HG02642 (cell line): ENCODE results near the gene MFSD6.

ENCODE experiments used
- ATAC-seq: cut with Tn5 transposase; IDR thresholded peaks from one replicate; pipeline ENCODE4 v1.9.1; 2021; ENCODE audit warnings: mild to moderate bottlenecking; ENCODE audit not compliant: unreplicated experiment, poor library complexity

MFSD6 gene

DNA sequence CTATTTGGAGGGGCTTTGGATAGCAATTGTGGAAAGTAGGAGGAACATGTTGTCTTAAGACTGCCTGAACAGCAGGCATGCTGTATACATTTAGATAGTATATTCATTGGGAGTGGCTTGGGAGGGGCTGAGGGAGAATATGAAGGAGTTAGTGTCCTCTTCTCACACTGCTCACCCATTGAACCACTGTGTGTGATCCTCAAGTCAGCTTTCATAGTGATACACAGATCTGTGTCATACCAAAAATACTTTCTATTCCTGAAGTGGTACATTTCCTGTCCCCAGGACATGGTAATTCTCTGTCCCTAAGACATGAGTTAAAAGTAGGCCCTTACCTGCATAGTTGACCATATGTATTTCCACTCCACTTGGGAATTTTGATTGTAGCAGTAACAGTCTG is 116.8 kb downstream of the MFSD6 start:
- ATAC-seq: no peak

DNA sequence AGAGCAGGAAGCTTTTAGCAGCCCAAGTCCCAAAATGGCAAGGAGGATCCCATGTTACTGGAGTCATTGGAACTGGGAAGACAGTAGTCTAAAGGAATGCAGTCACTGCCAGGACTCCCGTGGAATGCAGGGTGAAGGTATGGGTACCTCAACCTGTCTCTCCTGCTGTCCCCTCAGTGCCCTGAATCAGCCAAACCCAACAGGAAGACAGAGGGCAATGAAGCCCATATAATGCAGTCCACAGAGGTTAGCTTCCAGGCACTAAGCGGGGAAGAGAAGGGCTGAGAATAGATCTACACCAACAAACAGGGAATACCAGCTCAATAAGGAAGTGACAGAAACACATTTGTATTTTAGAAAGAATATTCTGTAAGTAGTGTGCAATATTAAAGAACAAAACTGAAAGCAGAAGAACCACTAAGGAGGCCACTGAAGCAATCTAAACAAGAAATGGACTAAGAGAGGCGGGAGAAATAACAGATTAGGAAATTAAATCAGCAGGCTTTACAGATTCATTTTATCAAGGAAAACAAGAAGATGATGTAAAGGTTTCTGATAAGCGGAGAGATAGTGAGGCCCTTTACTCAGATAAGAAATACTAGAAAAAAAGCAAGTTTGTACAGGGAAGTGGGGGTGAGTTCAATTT is 118.1 kb downstream of the MFSD6 start:
- no peak for ATAC-seq

DNA sequence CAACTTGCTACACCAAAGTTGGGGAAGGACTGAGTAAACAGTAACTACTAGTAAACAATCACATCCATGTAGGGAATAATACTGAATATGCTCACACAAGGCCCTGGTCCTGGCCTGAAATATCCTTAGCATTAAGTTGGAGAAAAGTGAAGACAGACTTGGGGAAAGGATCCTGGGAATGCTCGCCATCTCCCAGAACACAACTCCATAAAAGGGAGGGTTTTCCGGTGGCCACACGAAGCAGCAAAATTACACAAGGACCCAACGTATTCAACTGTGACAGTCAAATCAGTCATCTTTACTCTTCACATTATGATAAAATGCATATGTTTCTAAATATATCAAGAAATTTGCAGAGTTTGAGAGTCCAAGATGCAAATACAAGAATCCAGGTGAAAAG is 119.1 kb downstream of the MFSD6 start:
- ATAC-seq: no peak

DNA sequence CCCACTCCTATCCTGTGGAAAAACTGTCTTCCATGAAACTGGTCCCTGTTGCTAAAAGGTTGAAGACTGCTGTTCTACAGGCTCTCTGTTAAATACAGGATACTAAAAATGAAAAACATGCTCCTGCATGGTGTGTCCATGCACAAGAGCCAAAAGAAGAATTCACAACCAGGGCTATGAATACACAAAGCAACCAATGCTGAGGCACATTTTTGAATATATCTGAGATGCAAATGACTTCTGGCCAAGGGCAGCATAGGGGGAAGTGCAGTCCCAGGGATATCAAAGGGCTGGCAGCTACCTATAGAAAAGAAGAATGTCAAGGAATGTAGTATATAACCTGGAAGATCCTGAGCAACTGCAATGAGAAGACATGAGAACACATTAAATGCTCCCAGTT is 119.8 kb downstream of the MFSD6 start:
- no peak for ATAC-seq

- ATAC-seq: no peak
Observed at GRCh38 chr2:190528521-190529001, 120.4 kb downstream of the MFSD6 start.

DNA sequence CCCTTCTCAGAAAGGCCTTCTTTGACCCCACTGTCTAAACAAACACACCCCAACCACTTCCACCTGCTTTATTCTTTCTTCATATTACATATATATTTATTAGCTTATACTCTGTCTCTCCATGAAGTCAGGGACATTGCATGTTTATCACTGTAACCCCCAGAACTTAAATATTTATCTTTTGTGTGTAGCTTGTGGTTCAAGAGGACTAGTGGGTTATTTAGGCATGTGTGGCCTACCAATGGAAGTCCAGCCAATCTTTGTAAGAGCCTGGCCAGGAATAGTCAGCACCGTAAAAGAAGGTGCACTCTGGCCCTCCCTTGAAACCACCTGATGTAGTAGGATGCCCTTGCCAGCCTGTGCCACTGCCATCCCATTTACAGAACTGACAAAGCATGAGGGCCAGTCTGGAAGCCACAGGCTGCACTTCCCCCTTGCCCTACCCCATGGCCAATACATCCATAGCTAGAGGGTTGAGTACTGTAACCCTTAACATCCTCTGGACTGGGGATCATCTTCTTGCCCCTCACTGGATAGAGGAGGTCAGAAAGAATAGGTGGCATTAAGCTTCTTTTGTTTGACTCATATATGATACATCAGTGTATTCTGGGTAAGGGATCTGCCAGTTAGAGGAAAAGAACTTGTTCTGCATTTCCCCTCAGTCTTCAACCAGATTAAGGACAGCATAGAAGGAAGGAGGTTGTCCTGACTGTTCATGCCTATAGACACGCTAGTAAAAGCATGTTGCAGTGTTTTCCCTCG is 121.5 kb downstream of the MFSD6 start:
- no peak for ATAC-seq

- no peak for ATAC-seq
Observed at GRCh38 chr2:190530248-190530900, 122.2 kb downstream of the MFSD6 start.

GRCh38 chr2:190532581-190532980 is 124.4 kb downstream of the MFSD6 start:
- no peak for ATAC-seq

DNA sequence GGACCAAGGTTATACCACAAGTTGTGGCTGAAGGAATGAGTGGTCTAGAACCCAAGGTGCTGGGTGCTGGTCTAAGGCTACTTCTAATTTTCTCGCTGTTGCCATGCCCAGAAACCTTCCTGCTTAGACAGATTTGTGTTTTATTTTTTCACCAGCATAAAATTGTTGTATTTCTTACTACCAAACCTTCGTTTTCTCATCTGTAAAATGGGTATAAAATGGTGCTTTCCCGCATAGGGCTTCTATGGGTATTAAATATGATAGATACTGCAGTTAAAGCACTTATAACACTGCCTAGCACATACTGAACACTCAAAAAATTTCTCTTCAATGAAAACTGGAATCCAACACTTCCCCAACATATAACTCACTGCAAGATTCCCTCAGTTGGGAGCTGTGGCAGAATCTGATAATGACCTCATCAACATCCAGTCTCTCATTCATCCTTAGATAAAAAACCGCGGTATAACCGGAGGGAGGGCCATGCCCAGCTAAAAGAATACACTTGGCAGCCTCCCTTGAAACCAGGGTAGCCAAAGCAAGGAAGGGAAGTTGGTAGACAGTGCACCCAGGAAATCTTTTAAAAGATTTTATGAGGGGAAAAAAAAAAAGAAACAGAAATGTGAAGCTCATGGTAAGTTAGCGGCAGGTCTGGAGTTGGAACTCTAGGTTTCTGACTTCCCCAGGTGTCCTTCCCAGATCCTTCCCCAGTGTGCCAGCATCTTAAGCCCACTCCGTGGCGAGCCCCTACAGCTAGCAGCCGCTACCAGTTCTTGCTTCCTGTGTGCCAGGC is 125.2 kb downstream of the MFSD6 start:
- ATAC-seq: no peak

GRCh38 chr2:190533968-190534309 is 125.8 kb downstream of the MFSD6 start:
- peak; percentile 21 for ATAC-seq

DNA sequence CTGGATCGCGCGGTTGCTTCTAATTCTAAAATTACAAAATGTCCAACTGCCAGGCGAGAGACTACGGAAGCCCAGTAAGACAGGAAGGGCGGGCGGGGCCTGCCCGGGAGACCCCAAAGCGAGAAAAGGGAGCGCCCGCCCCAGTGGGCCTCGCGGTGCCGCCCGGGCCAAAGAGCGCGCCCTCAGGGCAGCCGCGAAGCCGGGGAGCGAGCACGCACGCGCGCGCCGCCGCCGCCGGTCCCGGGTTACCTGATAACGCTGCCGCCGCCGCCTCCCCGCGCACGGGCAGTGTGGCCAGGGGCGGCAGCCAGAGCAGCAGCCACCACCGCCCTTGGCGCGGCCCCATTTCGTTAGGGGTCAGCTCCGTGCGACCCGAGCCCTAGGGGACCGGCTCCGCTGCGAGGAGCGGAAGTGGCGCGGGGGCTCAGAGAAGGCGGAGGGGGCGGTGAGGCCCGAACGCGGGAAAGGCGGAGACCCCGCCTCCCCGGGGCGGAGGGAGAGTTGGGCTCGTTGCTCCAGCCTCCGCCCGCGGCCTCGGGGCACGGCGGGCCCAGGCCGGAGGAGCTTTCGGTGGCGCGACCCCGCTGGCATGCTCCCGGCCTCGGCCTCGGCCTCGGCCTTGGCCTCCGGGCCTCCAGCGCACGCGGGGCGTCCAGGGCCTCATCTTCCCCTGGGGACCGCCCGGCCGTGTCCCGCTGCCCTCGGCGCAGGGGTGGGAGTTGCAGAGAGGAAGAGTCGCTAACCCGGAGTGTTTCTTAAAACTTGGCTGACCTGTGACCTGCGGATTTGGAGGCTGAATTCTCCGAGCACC is 126.4 kb downstream of the MFSD6 start, which contains the start of gene NEMP2:
TSS of gene NEMP2 (minus strand) at position 413 of the 811 bp plus-strand sequence. CDS start at position 346, 67 bp downstream.
- peak; percentile 77 for ATAC-seq

DNA sequence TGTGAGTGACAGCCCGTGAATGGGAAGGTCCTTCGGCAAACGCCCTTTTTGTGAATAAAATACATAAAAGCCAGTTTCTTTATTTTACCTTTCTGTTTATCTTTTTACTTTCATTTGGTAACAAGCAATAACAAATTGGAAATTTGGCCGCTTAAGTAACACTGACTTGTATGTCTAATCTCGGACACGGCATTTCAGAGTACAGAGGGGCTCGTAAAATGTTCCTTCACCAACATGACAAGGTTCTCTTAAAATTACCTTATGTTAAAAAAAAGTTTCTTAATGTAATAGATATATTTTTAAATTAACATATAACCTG is 126.9 kb downstream of the MFSD6 start:
- no peak for ATAC-seq

DNA sequence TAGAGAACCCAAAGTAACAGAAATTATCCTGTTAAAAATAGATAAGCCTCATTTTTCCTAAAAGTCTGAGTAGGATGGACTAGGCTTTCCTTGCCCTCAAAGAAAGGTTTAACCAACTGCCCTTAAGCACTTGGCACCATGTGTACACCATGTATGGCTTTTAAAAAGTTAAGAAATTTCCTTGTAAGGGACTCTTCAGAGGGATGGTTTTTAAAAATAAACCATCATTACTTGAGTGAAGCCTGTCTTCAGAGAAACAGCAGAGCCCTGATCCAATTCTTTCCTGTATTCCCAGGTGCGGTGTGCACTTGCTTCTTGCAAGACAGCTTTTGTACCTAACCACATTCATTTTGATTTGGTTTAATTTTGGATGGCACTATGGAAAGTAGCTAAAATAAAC is 127.4 kb downstream of the MFSD6 start:
- ATAC-seq: no peak

- no peak for ATAC-seq
Observed at GRCh38 chr2:190537765-190538164, 129.6 kb downstream of the MFSD6 start.

DNA sequence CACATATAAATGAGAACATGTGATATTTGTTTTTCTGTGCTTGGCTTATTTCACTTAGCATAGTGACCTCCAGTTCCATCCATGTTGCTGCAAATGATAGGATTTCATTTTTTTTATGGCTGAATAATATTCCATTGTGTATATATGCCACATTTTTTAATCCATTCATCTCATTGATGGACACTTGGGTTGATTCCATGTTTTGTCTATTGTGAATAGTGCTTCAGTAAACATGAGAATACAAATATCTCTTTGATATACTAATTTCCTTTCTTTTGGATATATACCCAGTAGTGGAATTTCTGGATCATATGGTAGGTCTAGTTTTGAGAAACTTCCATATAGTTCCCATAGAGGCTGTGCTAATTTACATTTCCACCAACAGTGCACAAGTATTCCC is 130.0 kb downstream of the MFSD6 start:
- no peak for ATAC-seq

DNA sequence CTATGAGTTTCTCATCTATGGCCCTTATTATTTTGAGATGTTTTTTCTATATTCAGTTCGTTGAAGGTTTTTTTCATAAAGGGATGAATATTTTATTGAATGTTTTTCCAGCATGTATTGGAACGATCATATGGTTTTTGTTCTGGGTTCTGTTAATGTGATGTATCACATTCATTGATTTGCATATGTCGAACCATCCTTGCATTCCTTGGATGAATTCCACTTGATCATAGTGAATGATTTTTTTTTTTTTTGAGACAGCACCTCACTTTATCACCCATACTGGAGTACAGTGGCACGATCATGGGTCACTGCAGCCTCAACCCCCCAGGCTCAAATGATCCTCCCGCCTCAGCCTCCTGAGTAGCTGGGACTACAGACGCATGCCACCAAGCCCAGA is 131.9 kb downstream of the MFSD6 start:
- no peak for ATAC-seq

GRCh38 chr2:190545093-190545492 is 136.9 kb downstream of the MFSD6 start:
- ATAC-seq: no peak

DNA sequence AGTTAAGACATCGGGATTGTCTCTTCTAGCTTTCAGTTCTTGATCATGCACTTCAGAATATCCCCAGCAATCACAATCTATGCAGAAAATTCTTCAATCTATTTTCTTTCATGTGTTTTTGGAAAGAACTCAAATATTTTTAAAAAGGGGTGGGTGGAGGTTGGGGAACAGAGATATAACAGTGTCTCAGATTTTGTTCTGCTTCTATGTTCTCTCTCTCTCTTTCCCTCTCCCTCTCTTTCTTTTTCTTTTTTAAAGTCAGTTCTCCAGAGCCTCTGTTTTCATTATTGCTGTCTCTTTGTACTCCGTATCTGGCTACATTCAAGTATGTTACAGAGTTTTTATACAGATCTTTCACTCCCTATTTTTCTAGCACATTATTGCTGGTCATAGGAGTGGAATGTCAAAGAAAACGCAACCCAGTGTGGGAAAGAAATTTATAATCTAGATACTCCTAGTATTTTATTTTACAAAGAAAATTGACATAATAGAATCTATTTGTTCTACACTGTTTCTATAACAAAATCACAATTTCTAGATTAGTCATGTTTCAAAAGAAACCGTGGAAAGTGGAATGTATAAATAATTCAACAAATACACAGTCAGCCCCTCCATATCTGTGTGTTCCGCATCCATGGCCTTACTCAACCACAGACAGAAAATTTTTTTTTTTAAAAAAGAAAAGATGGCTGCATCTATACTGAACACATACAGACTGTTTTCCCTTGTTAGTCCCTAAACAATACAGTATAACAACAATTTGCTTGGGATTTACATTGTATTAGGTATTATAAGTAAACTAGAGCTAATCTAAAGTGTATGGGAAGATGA is 137.6 kb downstream of the MFSD6 start:
- no peak for ATAC-seq

DNA sequence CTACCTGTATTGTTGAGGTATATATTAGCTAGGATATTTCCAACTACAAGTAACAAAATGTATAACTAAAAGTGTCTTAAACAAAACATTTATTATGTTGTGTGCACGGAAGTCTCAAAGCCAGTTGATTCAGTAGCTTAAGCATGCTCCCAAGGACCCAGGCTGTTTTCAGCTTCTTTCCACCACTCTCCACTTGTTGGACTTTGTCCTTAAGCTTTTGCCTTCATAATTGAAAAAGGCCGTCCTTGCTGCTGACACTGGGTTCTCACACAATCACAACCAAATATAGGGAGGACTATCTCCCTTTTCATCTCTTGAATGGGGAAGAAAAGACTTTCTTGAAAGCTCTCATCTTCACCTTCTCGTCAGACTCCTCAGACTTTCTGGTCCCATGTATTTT is 138.6 kb downstream of the MFSD6 start:
- no peak for ATAC-seq
